Hematopoietic multipotent progenitor cell (in vitro differentiated cells): ENCODE results near the gene PACRG. TPM values are rescaled to one million over a fixed set of nuclear protein-coding genes. Genes with fewer than 3 reads are reported as not detected.

Experiments used
- DNase-seq, 3 donors: peaks; one replicate each; pipeline ENCODE4 v3.0.0-alpha.2; 2011 to 2015; ENCODE audit warnings: low read depth in 2 of 3, low spot score in 2 of 3
- total RNA-seq: library from RNA; depleted of rRNA; stranded (reverse); fragments of >200 nt; gene quantifications from one replicate; pipeline ENCODE4 v1.2.3, GENCODE V29; 2012

Gene PACRG
- total RNA-seq, 1 donor = 5.7 TPM

DNA sequence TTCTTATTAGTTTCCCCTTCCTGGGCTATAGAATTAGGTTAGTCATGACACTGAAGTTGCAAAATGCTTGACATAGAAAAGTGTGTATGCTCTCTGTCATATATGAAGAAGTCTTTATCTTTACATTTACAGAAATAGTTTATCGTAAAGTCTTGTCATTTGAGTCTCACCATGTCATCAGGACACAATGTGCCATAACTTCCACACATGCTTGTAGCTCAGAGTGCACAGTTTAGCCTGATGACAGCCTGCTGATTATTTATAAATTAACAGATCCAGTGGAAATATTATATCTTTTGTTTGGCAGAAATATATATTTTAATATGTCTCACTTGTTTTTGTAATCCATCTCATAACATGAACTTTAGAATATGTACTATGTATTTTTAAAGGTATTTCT lies 399.8 kb downstream of the PACRG start:
- no peak for DNase-seq

GRCh38 chr6:163128324-163128723 lies 400.6 kb downstream of the PACRG start:
- DNase-seq = no peak

GRCh38 chr6:163132050-163132750 lies 404.4 kb downstream of the PACRG start:
- DNase-seq = no peak

DNA sequence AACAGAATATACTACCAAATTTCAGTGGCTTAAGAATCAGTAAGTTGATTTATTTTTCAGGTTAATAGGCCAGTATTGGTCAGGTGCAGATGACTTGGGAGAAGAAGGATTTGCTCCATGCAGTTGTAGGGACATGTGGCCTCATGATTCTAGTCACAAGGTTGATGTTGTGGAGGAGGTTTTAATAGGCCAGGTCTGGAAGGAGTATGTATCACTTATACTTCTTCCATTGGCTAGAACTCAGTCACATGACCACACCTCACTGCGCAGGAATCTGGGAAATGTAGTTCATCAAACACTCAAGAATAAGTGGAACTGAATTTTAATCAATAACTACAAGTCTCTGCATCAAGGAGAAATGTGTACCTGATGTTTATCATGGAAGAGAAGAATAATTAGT lies 405.2 kb downstream of the PACRG start:
- no peak for DNase-seq

GRCh38 chr6:163133691-163134090 lies 405.9 kb downstream of the PACRG start:
- no peak for DNase-seq

- no peak for DNase-seq
Measured at GRCh38 chr6:163136681-163137397, 409.1 kb downstream of the PACRG start.

DNA sequence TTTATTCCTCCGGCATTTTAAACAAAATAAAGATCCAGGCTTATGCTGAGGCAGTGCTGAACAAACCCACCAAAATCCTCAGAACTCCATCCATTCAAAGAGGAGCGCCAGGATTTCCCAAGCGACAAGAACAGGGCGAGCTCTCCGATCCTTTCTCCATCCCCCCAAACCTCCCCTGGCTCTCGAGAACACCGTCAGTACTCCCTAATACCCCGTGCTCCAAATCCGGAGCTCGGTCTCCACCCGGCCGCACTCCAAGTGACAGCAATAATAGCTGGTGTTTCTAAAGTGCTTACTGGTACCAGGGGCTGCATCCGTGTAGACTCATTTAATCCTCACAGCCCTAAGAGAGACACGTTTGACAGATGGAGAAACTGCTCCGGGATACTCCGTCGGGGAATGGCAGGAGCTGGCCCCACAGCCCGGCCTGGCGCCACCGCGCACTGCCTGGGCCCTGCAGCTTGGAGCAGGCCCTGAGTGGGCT lies 409.7 kb downstream of the PACRG start:
- no peak for DNase-seq

DNA sequence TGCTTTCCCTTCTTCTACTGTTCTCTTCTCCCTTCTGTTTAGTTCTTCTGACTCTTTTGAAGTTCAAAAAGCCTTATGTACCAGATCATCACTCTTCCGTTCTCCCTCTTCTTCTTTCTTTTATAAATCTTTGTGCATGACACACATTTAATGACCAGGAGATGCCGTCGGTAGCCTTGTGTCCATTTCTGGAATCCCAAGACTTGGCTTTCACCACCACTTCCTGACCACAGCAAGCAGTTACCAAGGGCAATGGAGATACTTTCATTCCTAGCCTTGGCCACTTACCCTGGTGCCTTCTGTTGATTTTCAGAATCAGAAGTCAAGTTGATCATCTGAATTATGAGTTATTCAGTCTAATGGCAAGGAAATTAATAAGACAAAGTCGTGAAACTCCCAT lies 418.3 kb downstream of the PACRG start:
- no peak for DNase-seq

DNA sequence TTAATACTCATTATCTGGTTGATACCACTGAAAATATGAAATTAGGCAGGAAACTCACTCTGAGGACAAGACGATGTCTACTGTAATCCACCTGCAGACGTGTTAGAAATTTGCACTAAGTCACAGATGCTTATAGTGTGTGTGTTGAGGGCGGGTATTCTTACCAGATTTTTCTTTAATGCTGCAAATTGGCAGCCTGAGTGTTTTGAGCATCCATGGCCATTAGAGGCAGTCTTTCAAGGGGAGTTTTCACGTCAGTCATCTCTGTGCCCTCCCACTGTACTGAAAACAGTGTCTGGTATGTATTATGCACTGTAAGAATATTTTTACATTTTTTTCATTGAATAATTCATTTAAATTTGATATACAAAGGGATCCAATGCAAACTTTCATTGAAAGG lies 420.2 kb downstream of the PACRG start:
- DNase-seq = no peak

- no peak for DNase-seq
Measured at GRCh38 chr6:163148451-163149278, 420.9 kb downstream of the PACRG start.

DNA sequence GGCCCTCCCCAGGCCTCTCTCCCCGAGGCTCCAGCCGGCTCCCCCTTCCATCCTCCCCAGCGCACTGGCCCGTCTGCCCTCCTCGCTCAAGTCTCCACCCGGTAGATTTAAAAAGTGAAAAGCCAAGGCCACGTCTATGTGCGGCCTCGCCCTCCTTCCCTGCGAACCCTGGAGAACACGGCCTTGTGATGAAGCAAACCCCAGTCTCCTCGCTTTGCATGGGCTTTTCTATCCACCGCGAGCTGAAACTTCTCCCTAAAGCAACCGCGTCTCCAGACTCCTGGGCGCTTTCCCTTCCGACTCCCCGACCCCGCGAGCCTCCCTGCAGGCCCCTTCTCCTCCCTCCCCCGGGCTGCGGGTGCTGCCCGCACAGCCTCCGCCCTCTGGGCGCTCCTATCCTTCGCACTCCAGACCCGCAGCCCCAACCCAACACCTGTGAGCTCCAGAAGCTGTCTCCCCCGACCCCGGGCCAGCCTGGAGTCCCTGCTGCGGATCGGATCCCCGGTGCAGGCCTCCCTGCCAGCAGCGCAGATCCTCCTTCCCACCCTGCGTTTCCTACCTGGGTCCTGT lies 421.6 kb downstream of the PACRG start:
- DNase-seq = no peak

- DNase-seq = no peak
Measured at GRCh38 chr6:163151212-163151611, 423.4 kb downstream of the PACRG start.

- no peak for DNase-seq
Measured at GRCh38 chr6:163152701-163153100, 424.9 kb downstream of the PACRG start.

DNA sequence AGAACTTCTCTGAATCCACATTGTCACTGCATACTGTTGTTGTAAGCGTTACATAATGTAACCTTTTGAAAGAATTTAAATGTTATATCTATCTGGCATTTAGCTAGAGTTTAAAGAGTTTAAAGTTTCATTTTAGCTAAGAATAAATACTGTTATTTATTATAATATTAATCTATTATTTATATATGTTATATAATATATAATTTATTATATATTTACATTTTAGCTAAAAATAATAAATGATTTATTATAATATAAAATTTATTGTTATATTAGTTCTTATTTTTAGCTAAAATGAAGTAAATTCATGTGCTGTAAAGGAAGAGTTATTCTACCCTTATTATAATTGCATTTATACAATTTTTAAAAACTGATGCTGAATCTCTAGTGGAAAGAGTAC lies 431.3 kb downstream of the PACRG start:
- DNase-seq = no peak

DNA sequence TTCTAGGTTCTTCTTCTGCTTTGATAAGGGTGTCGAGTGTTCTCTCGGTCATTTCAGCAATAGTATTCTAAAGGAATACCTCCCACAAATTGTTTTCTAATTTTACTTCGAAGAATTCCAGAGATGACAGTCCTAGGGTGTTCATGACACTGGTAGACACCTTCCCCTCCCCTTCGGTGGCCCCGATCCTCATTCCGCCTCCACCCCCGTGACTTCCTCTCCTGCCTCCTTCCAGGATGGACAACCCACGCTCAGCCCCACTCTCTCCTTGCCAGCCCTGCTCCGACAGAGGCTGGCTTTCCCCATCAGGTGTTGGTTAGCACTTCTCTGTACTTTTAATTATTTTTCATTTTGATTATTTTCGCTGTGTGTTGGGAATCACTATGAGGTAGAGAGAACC lies 431.9 kb downstream of the PACRG start:
- no peak for DNase-seq

- DNase-seq = no peak
Measured at GRCh38 chr6:163162007-163162873, 434.5 kb downstream of the PACRG start.

GRCh38 chr6:163162874-163163213 lies 435.1 kb downstream of the PACRG start:
- DNase-seq = no peak

GRCh38 chr6:163164175-163164900 lies 436.6 kb downstream of the PACRG start:
- DNase-seq = no peak

GRCh38 chr6:163165155-163165910 lies 437.6 kb downstream of the PACRG start:
- no peak for DNase-seq
